Progenitor cell of endocrine pancreas (in vitro differentiated cells): ENCODE measurements around the gene NEB. TPM values are rescaled to one million over a fixed set of nuclear protein-coding genes. Genes with fewer than 3 reads are reported as not detected.
"Not testable (repeated sequence)": the region's sequence is repeated elsewhere in the genome, so short reads cannot be mapped to it uniquely, and the experiment has no call there.

Experiments used
- DNase-seq: peaks from one replicate; pipeline ENCODE4 v3.0.0; 2021; ENCODE audit warnings: low spot score; ENCODE audit not compliant: unreplicated experiment
- H3K27ac Mint-ChIP-seq: 2 replicates; pipeline ENCODE4 v1.8.0; 2021; ENCODE audit warnings: mild to moderate bottlenecking, moderate library complexity, mixed read lengths
- H3K27me3 Mint-ChIP-seq: 2 replicates; pipeline ENCODE4 v1.8.0; 2021; ENCODE audit warnings: mixed read lengths
- H3K36me3 Mint-ChIP-seq: 2 replicates; pipeline ENCODE4 v1.8.0; 2022; ENCODE audit warnings: mixed read lengths; ENCODE audit not compliant: insufficient read depth
- H3K4me1 Mint-ChIP-seq: 2 replicates; pipeline ENCODE4 v1.8.0; 2021; ENCODE audit warnings: low read depth, mixed read lengths
- H3K4me3 Mint-ChIP-seq: 2 replicates; pipeline ENCODE4 v1.8.0; 2021; ENCODE audit warnings: low read depth, mild to moderate bottlenecking, moderate library complexity, mixed read lengths
- H3K9me3 Mint-ChIP-seq: 2 replicates; pipeline ENCODE4 v1.8.0; 2021; ENCODE audit warnings: low read depth, mixed read lengths
- CTCF ChIP-seq: fragments of 200-600 bp; sonication (generic); IDR thresholded peaks from one replicate; pipeline ENCODE4 v1.5.0; 2021; ENCODE audit warnings: antibody characterized with exemption, mild to moderate bottlenecking; ENCODE audit not compliant: unreplicated experiment
- total RNA-seq: library from RNA; stranded (reverse); gene quantifications from 2 replicates; pipeline ENCODE4 v1.2.1, GENCODE V29; 2021

Gene NEB
- total RNA-seq, 1 donor from 2014 or later, result 1.5 TPM

GRCh38 chr2:151654085-151654484, 80.2 kb downstream of the NEB start:
- no peak overlapping the region for H3K4me3 Mint-ChIP-seq
- peaks cover 1% of the 10 kb centered on the region for H3K36me3 Mint-ChIP-seq
- H3K4me1 Mint-ChIP-seq, result peaks cover 2% of the 10 kb centered on the region
- H3K27ac Mint-ChIP-seq, result no peak overlapping the region
- H3K27me3 Mint-ChIP-seq, result no peaks in the 10 kb centered on the region
- peaks cover 4% of the 10 kb centered on the region for H3K9me3 Mint-ChIP-seq
- no peak for TF ChIP-seq CTCF
- DNase-seq, result no peak

- Mint-ChIP-seq H3K9me3 (peaks cover 4% of the 10 kb centered on the region), H3K27me3 (no peaks in the 10 kb centered on the region)
- no peak for TF ChIP-seq CTCF
These were observed 83.0 kb downstream of the NEB start for GRCh38 chr2:151651274-151651673.

GRCh38 chr2:151650456-151650855, 83.8 kb downstream of the NEB start:
- Mint-ChIP-seq H3K4me3 (no peak overlapping the region), H3K9me3 (peaks cover 4% of the 10 kb centered on the region), H3K4me1 (peaks cover 2% of the 10 kb centered on the region), H3K27ac (no peak overlapping the region), H3K36me3 (peaks cover 2% of the 10 kb centered on the region), H3K27me3 (no peaks in the 10 kb centered on the region)
- DNase-seq, result no peak
- no peak for TF ChIP-seq CTCF

More at GRCh38 chr2:151651274-151651673, 83.0 kb downstream of the NEB start:
- DNase-seq, result no peak
- Mint-ChIP-seq H3K36me3 (peaks cover 2% of the 10 kb centered on the region), H3K4me1 (peaks cover 2% of the 10 kb centered on the region), H3K27ac (no peak overlapping the region), H3K4me3 (no peak overlapping the region)

GRCh38 chr2:151649966-151650365, 84.3 kb downstream of the NEB start:
- Mint-ChIP-seq H3K4me1 (peaks cover 2% of the 10 kb centered on the region), H3K9me3 (peaks cover 4% of the 10 kb centered on the region), H3K4me3 (no peak overlapping the region), H3K27me3 (no peaks in the 10 kb centered on the region), H3K27ac (no peak overlapping the region), H3K36me3 (peaks cover 2% of the 10 kb centered on the region)
- DNase-seq, result no peak
- no peak for TF ChIP-seq CTCF

- no peak for TF ChIP-seq CTCF
- H3K27me3 Mint-ChIP-seq, result no peaks in the 10 kb centered on the region
- H3K4me1 Mint-ChIP-seq, result no peaks in the 10 kb centered on the region
- H3K9me3 Mint-ChIP-seq, result peaks cover 4% of the 10 kb centered on the region
- H3K36me3 Mint-ChIP-seq, result peaks cover 2% of the 10 kb centered on the region
- no peak overlapping the region for H3K27ac Mint-ChIP-seq
- no peak for DNase-seq
- no peak overlapping the region for H3K4me3 Mint-ChIP-seq
These were observed 84.9 kb downstream of the NEB start for GRCh38 chr2:151649400-151649799.

GRCh38 chr2:151646512-151646911, 87.8 kb downstream of the NEB start:
- H3K27ac Mint-ChIP-seq, H3K27me3 Mint-ChIP-seq, H3K4me1 Mint-ChIP-seq: not testable (repeated sequence)

More at GRCh38 chr2:151646512-151646911, 87.8 kb downstream of the NEB start:
- H3K9me3 Mint-ChIP-seq, H3K4me3 Mint-ChIP-seq, DNase-seq, H3K36me3 Mint-ChIP-seq: not testable (repeated sequence)
